HepG2 (cell line): Measurements from ENCODE around the gene UBQLN4. TPM values are rescaled to one million over a fixed set of nuclear protein-coding genes. Genes with fewer than 3 reads are reported as not detected.

Source experiments
- AHR ChIP-seq: IDR thresholded peaks from 2 replicates; pipeline ENCODE4 v1.6.1; 2018; ENCODE audit warnings: missing genetic modification reagents, missing compliant biosample characterization
- FOXA3 ChIP-seq: IDR thresholded peaks from 2 replicates; pipeline ENCODE4 v1.6.1; 2016; ENCODE audit warnings: missing genetic modification reagents, missing compliant biosample characterization
- HDAC6 ChIP-seq: fragments of 200-600 bp; sonication (generic); IDR thresholded peaks from 2 replicates; pipeline ENCODE4 v1.7.0; 2017; ENCODE audit warnings: mild to moderate bottlenecking, antibody characterized with exemption, low read length, low read depth
- HNRNPK ChIP-seq: fragments of 200-400 bp; formaldehyde crosslinking; IDR thresholded peaks from 2 replicates; pipeline ENCODE4 v1.6.1; 2018; ENCODE audit warnings: low read length, low read depth, moderate library complexity, mild to moderate bottlenecking; ENCODE audit not compliant: poor library complexity, severe bottlenecking
- HNRNPL ChIP-seq: fragments of 200-400 bp; formaldehyde crosslinking; IDR thresholded peaks from 2 replicates; pipeline ENCODE4 v1.6.1; 2017; ENCODE audit warnings: mild to moderate bottlenecking, low read depth, low read length
- PHF21A ChIP-seq: sonication (generic); formaldehyde crosslinking; IDR thresholded peaks from 2 replicates; pipeline ENCODE4 v1.5.0; 2020; ENCODE audit warnings: mild to moderate bottlenecking, missing genetic modification reagents
- SOX13 ChIP-seq, 3 experiments: fragments of 450-650 bp in 1 of 3; sonication (generic) in 1 of 3; formaldehyde crosslinking in 1 of 3; IDR thresholded peaks in 2 of 3; conservative IDR thresholded peaks in 1 of 3; 2 replicates each; pipeline versions ENCODE4 v1.5.0 to v1.6.1; 2016 to 2020; ENCODE audit warnings: antibody characterized with exemption in 1 of 3, mild to moderate bottlenecking in 1 of 3, missing compliant biosample characterization in 1 of 3, missing genetic modification reagents in 1 of 3, moderate library complexity in 1 of 3
- ZBTB7B ChIP-seq: sonication (generic); formaldehyde crosslinking; IDR thresholded peaks from 2 replicates; pipeline ENCODE4 v1.4.0; 2020; ENCODE audit warnings: missing genetic modification reagents
- ZNF367 ChIP-seq: sonication (generic); formaldehyde crosslinking; IDR thresholded peaks from 2 replicates; pipeline ENCODE4 v1.4.0; 2020; ENCODE audit warnings: missing genetic modification reagents, borderline replicate concordance
- ZNF572 ChIP-seq: sonication (generic); formaldehyde crosslinking; IDR thresholded peaks from 2 replicates; pipeline ENCODE4 v1.5.1; 2020; ENCODE audit warnings: mild to moderate bottlenecking, missing genetic modification reagents
- ZNF775 ChIP-seq: sonication (generic); formaldehyde crosslinking; IDR thresholded peaks from 2 replicates; pipeline ENCODE4 v1.4.0; 2020; ENCODE audit warnings: missing genetic modification reagents, mild to moderate bottlenecking, moderate library complexity, borderline replicate concordance
- ZNF841 ChIP-seq: sonication (generic); formaldehyde crosslinking; IDR thresholded peaks from 2 replicates; pipeline ENCODE4 v1.8.1; 2023; ENCODE audit warnings: missing genetic modification reagents, borderline replicate concordance
- ZSCAN31 ChIP-seq: sonication (generic); formaldehyde crosslinking; IDR thresholded peaks from 2 replicates; pipeline ENCODE4 v1.5.0; 2020; ENCODE audit warnings: low read depth, mild to moderate bottlenecking, missing genetic modification reagents
- polyA plus RNA-seq, 8 experiments: library from polyadenylated mRNA; depleted of rRNA in 3 of 8; stranded (reverse) in 7 of 8; unstranded in 1 of 8; fragments of >200 nt; fragmentation: Illumina TruSeq in 4 of 8; extraction: Trizol in 4 of 8; gene quantifications; 2 replicates each; pipeline versions ENCODE4 v1.2.1 to v1.2.3, GENCODE V29; 2011 to 2016; ENCODE audit warnings: low read depth in 4 of 8, missing spikeins in 1 of 8, mixed read lengths in 1 of 8; ENCODE audit not compliant: insufficient read depth in 1 of 8
- total RNA-seq, 5 experiments: library from RNA; depleted of rRNA; stranded (reverse); fragments of >200 nt; fragmentation: Illumina TruSeq; extraction: Trizol; gene quantifications; 2 replicates each; pipeline ENCODE4 v1.2.3, GENCODE V29; 2016; ENCODE audit warnings: low read depth in 1 of 5
- TF ChIP-seq, protein P1 (sequence below): sonication (generic); formaldehyde crosslinking; IDR thresholded peaks from 2 replicates; pipeline ENCODE4 v1.5.1; 2020; ENCODE audit warnings: mild to moderate bottlenecking, missing genetic modification reagents, moderate library complexity
- TF ChIP-seq, protein P2 (sequence below): IDR thresholded peaks from 2 replicates; pipeline ENCODE4 v1.6.1; 2016; ENCODE audit warnings: low read depth, control low read depth
- TF ChIP-seq, protein P3 (sequence below): sonication (generic); formaldehyde crosslinking; IDR thresholded peaks from 2 replicates; pipeline ENCODE4 v1.8.0; 2022; ENCODE audit warnings: mild to moderate bottlenecking, missing genetic modification reagents, moderate library complexity
- TF ChIP-seq, protein P4 (sequence below): sonication (generic); formaldehyde crosslinking; IDR thresholded peaks from 2 replicates; pipeline ENCODE4 v1.9.0; 2022; ENCODE audit warnings: low read depth, missing genetic modification reagents
- TF ChIP-seq, protein P5 (sequence below): sonication (generic); formaldehyde crosslinking; IDR thresholded peaks from 2 replicates; pipeline ENCODE4 v1.5.0; 2020; ENCODE audit warnings: mild to moderate bottlenecking, missing genetic modification reagents, borderline replicate concordance

Gene UBQLN4
- total and polyA plus RNA-seq, 2 of the 13 experiments (the other 11 are each of a cell fraction or from before 2014, with no cell fraction given): 31.5 to 39.8 TPM

DNA sequence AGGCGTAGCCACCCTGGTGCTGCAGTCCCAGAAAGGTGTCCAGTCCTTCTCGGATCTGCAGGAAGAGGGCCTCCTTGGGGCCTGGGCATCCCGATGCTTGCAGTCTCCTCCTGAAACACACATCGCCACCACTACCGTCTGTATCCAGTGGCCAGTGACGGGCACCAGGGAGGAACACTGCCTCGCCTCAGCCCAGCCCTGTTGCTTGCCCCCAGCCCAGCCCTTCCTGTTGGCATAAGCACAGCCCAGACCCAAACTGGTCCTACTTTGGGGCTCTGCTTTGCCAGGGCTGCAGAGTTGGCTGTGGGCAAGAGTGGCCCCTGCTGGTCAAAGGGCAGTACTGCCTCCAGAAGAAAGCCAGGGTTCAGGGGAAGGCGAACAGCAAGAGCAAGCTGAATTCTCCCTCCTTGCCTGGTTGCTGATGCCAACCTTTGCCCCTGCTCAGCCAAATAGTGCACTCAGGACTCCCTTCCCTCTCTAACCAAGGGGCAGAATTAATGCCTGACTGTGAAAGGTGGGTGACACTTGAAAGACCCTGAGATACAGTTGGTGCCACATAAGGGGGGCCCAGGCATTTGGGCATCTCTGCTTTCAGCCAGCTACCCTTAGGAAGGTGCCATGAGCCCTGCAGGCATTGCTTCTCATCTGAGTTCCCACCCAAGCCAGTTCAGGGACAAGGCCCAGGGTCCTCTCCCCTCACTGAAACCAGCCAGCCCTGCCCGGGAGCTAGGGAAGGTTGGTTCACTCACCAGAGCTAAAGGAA, 64.2 kb downstream of the UBQLN4 start (continued):
- TF ChIP-seq, protein P1, sequence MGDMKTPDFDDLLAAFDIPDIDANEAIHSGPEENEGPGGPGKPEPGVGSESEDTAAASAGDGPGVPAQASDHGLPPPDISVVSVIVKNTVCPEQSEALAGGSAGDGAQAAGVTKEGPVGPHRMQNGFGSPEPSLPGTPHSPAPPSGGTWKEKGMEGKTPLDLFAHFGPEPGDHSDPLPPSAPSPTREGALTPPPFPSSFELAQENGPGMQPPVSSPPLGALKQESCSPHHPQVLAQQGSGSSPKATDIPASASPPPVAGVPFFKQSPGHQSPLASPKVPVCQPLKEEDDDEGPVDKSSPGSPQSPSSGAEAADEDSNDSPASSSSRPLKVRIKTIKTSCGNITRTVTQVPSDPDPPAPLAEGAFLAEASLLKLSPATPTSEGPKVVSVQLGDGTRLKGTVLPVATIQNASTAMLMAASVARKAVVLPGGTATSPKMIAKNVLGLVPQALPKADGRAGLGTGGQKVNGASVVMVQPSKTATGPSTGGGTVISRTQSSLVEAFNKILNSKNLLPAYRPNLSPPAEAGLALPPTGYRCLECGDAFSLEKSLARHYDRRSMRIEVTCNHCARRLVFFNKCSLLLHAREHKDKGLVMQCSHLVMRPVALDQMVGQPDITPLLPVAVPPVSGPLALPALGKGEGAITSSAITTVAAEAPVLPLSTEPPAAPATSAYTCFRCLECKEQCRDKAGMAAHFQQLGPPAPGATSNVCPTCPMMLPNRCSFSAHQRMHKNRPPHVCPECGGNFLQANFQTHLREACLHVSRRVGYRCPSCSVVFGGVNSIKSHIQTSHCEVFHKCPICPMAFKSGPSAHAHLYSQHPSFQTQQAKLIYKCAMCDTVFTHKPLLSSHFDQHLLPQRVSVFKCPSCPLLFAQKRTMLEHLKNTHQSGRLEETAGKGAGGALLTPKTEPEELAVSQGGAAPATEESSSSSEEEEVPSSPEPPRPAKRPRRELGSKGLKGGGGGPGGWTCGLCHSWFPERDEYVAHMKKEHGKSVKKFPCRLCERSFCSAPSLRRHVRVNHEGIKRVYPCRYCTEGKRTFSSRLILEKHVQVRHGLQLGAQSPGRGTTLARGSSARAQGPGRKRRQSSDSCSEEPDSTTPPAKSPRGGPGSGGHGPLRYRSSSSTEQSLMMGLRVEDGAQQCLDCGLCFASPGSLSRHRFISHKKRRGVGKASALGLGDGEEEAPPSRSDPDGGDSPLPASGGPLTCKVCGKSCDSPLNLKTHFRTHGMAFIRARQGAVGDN (CRISPR knock-in tag): peak; percentile 78
- TF ChIP-seq, protein P2, sequence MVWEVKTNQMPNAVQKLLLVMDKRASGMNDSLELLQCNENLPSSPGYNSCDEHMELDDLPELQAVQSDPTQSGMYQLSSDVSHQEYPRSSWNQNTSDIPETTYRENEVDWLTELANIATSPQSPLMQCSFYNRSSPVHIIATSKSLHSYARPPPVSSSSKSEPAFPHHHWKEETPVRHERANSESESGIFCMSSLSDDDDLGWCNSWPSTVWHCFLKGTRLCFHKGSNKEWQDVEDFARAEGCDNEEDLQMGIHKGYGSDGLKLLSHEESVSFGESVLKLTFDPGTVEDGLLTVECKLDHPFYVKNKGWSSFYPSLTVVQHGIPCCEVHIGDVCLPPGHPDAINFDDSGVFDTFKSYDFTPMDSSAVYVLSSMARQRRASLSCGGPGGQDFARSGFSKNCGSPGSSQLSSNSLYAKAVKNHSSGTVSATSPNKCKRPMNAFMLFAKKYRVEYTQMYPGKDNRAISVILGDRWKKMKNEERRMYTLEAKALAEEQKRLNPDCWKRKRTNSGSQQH: no peak
- TF ChIP-seq PHF21A (CRISPR knock-in tag) (no peak), ZNF572 (CRISPR knock-in tag) (peak; percentile 65; the same call in 1 of the 2 replicates), AHR (no peak), ZNF775 (CRISPR knock-in tag) (no peak), HNRNPL (peak; percentile 95), ZSCAN31 (CRISPR knock-in tag) (no peak), HDAC6 (no peak), SOX13 (IDR thresholded peaks at IDR 0.05) (no peak), SOX13 (CRISPR knock-in tag; conservative IDR thresholded peaks at IDR 0.05 in 1 of 2, IDR thresholded peaks at IDR 0.05 in 1 of 2) (no peak), FOXA3 (peak; percentile 30; the same call in 1 of the 2 replicates), ZNF367 (CRISPR knock-in tag) (no peak), HNRNPK (no peak), ZNF841 (CRISPR knock-in tag) (no peak), ZBTB7B (CRISPR knock-in tag) (0 out of 2 replicates have a peak, but pooled peaks have one; percentile 19)
- TF ChIP-seq, protein P3, sequence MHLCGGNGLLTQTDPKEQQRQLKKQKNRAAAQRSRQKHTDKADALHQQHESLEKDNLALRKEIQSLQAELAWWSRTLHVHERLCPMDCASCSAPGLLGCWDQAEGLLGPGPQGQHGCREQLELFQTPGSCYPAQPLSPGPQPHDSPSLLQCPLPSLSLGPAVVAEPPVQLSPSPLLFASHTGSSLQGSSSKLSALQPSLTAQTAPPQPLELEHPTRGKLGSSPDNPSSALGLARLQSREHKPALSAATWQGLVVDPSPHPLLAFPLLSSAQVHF (CRISPR knock-in tag): no peak
- TF ChIP-seq, protein P4, sequence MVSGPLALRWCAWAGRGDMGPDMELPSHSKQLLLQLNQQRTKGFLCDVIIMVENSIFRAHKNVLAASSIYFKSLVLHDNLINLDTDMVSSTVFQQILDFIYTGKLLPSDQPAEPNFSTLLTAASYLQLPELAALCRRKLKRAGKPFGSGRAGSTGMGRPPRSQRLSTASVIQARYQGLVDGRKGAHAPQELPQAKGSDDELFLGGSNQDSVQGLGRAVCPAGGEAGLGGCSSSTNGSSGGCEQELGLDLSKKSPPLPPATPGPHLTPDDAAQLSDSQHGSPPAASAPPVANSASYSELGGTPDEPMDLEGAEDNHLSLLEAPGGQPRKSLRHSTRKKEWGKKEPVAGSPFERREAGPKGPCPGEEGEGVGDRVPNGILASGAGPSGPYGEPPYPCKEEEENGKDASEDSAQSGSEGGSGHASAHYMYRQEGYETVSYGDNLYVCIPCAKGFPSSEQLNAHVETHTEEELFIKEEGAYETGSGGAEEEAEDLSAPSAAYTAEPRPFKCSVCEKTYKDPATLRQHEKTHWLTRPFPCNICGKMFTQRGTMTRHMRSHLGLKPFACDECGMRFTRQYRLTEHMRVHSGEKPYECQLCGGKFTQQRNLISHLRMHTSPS (CRISPR knock-in tag): peak; percentile 73; the same call in 1 of the 2 replicates
- TF ChIP-seq, protein P5, sequence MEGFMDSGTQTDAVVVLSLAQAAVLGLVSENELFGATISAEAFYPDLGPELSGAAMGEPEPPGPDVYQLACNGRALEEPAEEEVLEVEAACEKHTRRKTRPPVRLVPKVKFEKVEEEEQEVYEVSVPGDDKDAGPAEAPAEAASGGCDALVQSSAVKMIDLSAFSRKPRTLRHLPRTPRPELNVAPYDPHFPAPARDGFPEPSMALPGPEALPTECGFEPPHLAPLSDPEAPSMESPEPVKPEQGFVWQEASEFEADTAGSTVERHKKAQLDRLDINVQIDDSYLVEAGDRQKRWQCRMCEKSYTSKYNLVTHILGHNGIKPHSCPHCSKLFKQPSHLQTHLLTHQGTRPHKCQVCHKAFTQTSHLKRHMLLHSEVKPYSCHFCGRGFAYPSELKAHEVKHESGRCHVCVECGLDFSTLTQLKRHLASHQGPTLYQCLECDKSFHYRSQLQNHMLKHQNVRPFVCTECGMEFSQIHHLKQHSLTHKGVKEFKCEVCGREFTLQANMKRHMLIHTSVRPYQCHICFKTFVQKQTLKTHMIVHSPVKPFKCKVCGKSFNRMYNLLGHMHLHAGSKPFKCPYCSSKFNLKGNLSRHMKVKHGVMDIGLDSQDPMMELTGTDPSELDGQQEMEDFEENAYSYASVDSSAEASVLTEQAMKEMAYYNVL (CRISPR knock-in tag): no peak
